ENCODE data around the gene OR4D1.
A peak's percentile ranks its signal among the peaks of the same experiment; 100 is the strongest.

OR4D1 gene

DNA sequence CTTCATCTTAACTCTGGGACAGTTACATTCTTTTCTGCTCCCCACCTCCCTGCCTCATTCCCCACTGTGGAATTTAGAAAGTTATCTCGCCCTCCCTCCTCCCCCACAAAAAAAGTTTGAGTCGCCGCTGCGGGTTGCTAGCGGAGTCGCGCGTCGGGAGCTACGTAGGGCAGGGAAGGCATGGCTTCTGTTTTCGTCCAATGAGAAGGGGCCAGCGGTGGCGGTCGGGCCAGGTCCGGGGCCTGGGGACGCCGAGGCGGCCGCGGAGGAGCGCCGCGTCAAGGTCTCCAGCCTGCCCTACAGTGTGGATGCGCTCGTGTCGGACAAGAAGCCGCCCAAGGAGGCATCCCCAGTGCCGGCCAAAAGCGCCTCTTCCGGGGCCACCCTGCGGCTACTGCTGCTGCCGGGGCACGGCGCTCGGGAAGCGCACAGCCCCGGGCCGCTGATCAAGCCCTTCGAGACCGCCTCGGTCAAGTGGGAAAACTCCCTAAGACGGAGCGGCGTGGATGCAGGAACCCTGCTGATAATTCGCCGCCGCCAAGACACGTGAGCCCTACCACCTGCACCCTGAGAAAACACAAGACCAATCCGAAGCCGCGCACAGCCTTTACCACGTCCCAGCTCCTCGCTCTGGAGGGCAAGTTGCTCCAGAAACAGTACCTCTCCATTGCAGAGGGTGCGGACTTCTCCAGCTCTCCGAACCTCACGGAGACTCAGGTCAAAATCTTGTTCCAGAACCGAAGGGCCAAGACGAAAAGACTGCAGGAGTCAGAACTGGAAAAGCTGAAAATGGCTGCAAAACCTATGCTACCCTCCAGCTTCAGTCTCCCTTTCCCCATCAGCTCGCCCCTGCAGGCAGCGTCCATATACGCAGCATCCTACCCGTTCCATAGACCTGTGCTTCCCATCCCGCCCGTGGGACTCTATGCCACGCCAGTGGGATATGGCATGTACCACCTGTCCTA, 8.9 kb downstream of the OR4D1 start:
- peak; percentile 32 for DNase-seq

DNA sequence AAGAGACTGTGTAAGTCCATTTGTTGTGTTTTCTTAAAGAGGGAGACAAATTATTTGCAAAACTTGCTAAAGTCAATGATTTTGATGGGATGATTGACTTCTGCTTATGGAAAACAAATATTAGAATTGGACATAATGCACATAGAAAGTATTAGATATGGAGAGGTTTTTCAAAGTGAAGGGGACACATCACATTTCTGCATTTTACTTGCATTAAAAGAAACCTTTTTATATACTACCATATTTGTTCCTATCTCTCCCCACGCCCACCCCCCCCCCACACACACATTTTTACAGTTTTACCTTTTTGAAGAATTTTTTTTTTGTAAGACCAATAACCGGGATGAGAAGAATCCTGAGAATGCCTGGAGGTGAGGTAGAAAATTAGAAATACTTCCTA, 10.0 kb downstream of the OR4D1 start:
- no peak for DNase-seq

DNA sequence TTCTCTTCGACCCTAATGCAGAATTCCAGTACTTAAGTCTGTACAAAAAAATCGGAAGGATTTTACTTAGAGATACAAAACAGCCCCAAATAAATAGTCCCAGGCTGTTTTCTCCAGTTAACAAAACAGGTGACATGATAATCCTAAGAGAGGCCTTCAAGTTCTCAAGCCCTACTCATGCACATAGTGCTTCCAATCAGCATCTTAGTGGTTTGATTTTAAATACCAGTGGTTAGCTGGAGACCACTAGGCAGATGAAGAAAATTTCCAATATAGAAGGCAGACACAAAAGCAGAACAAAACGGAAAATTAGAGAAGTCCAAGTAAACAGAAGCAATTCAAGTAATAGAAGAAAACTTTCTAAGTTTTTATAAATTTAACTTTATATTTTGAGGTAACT, 13.4 kb downstream of the OR4D1 start:
- DNase-seq: no peak

- DNase-seq: no peak
Measured at GRCh38 chr17:58165981-58166380, 17.8 kb downstream of the OR4D1 start.

DNA sequence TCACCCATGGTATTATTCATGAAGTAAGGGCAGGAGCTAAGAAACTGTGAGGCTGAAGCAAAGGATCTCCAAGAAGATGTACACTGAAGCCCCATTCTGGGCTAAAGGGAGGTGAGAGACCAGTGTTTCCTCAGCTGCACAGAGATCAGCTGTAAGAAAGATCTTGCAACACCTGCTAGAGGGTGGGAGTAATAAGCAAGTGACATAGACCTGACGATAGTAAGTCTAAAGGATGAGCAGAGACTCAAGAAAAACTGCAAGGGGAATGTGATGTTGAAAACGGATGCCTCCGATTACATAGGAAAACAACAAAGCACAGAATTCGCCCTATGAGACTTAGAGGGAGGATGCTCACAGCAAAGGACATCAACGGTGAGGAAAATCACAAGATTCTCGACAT, 18.5 kb downstream of the OR4D1 start, which contains the start of gene OR4D2:
OR4D2 (plus strand) TSS at position 301 of the 400 bp plus-strand sequence. CDS start 2,674 bp downstream, outside the sequence.
- DNase-seq: no peak

- no peak for DNase-seq
Measured at GRCh38 chr17:58170622-58171021, 22.4 kb downstream of the OR4D1 start.

DNA sequence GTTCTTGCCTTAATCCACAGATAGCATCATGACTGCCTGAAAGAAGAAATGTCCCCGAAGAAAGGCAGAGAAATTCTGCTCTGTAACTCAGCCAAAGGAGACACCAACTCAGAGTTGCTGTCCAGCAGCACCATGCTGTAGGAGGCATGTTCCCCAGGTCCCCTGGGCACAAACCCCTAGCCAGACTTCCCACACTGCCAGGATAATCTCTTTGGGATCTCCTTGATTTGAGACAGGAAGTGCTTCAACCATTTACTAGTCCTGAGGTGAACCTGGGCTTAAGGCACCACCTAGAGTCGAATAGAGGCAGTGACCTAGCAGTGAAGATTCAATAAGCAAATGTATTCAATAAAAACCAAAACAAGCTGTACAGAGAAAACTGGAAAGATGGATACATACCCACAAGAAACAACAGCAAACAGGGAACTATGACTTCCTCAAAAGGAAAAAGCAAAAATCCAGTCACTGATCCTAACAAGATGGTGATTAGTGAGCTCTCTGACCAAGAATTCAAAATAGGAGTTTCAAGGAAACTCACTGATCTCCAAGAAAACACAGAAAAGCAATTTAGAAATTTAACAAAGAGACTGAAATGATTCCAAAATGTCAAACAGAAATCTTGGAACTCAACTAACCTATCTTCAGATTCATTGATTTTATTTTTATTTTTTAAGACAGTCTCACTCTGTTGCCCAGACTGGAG, 24.3 kb downstream of the OR4D1 start:
- DNase-seq: peak; percentile 29

- DNase-seq: no peak
Measured at GRCh38 chr17:58174871-58175270, 26.7 kb downstream of the OR4D1 start.

GRCh38 chr17:58176200-58176599, 28.0 kb downstream of the OR4D1 start:
- no peak for DNase-seq

DNA sequence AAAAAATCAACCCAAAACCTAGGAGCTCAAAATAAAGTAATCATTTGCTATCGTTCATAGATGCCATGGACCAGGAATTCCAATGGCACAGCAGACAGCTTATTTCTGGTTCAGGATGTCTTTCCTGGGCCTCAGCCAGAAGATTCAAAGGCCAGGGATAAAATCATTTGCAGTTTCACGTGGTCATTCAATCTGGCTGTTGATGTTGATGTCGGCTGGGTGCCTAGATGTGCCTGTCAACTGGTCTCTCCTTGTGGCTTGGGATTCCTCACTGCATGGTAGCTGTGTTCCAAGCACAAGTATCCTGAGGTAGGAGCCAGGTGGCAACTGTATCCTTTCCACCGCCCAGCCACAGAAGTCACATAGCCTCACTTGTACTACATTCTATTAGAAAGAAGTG, 33.6 kb downstream of the OR4D1 start:
- DNase-seq: no peak

DNA sequence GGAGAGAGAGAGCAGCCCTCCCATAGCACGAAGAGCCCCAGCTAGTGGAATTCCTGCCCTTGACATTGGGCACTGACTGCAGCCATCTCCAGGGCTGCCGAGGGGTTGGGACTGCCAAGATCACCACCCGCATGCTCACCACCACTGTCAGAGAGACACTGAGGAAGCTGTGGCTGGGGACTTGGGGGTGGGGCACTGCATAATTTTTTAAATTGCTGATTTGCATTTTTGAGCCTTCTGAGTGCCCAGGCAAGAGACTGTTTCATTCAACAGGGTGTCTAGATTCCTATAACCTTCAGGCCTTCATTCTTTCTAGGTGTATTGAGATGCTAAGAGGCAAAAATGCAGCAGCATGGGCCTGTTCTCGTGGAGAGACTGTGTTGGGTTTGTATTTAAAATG, 35.3 kb downstream of the OR4D1 start:
- DNase-seq: no peak

- DNase-seq: no peak
Measured at GRCh38 chr17:58184308-58184985, 36.3 kb downstream of the OR4D1 start.

- DNase-seq: no peak
Measured at GRCh38 chr17:58184986-58185761, 37.0 kb downstream of the OR4D1 start.

- DNase-seq: no peak
Measured at GRCh38 chr17:58186591-58186990, 38.4 kb downstream of the OR4D1 start.

GRCh38 chr17:58187063-58187462, 38.9 kb downstream of the OR4D1 start:
- no peak for DNase-seq

GRCh38 chr17:58187675-58188074, 39.5 kb downstream of the OR4D1 start:
- no peak for DNase-seq

DNA sequence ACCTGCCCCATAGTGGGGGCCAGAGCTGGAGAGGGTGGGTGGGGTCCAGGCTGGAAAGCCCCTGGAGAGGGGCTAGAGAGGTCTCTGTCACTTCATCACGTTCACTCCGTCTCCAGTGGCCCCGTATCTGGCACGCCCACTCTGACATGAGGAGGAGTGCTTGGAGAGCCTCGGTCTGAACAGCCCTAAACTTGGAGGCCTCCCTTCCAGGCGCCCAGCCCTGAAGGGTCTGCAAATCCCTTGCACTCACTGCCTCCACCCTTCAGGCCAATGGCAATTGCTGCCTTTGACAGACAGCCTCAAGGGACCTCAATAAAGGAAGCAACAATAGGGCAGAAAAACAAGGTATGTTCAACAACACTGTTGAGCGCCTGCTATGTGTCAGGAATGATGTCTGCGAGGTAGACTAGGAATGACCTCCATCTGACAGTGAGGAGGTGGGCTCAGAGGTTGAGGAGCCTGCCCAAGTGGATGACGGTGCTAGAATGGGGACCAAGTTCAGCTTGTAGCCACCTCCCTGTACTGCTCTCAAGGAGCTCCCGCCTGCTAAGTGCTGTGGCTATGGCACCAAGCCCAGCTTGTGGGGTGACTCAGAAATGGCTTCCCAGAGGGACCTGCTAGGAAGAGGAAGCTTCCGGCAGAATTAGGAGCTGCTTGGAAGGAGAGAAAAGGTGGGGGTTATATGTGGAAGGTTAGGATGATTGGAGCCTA, 41.4 kb downstream of the OR4D1 start:
- no peak for DNase-seq

GRCh38 chr17:58191241-58191896, 43.2 kb downstream of the OR4D1 start:
- DNase-seq: no peak

DNA sequence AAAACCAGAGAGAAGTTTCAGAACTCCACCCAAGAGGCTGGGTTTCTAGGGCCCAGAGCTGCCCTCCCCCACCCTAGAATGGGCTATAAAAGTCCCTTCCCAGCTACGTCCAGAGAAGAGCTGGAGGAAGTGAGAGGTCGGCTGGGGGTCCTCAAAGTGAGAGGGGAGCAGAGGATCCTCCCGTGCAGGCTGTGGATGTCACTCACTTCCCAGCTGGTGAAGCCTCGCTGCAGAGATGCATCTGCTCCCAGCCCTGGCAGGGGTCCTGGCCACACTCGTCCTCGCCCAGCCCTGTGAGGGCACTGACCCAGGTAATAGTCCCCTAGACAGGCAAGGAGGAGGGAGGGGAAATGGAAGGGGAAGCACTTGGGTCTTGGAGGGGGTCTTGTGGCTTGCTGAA, 44.4 kb downstream of the OR4D1 start, which contains the start of gene EPX:
EPX (plus strand) TSS at position 115 of the 400 bp plus-strand sequence; CDS start at position 236, 121 bp downstream.
- DNase-seq: no peak

- no peak for DNase-seq
Measured at GRCh38 chr17:58193641-58194255, 45.6 kb downstream of the OR4D1 start.
